CD4-positive, CD25-positive, alpha-beta regulatory T cell (primary cell): ENCODE measurements around the gene RNF5. TPM values are rescaled to one million over a fixed set of nuclear protein-coding genes. Genes with fewer than 3 reads are reported as not detected.

Source experiments
- ATAC-seq, 2 donors: fragments of 150-1000 bp; cut with Tn5 transposase; one replicate each; pipeline ENCODE4 v1.10.0; 2021; ENCODE audit warnings: low read depth in 2 of 2, moderate number of reproducible peaks in 2 of 2, moderate library complexity in 1 of 2
- DNase-seq, 3 donors: peaks; one replicate each; pipeline versions ENCODE4 v3.0.0 to v3.0.0-alpha.2; 2012 to 2022; ENCODE audit warnings: mixed read lengths in 1 of 3
- H3K27ac ChIP-seq: one replicate; pipeline ENCODE4 v1.7.0; 2013; ENCODE audit warnings: mild to moderate bottlenecking, low read length; ENCODE audit not compliant: insufficient read depth, poor library complexity, severe bottlenecking
- H3K27me3 ChIP-seq: one replicate; pipeline ENCODE4 v1.7.0; 2013; ENCODE audit warnings: low read length; ENCODE audit not compliant: control insufficient read depth, insufficient read depth
- H3K36me3 ChIP-seq: one replicate; pipeline ENCODE4 v1.7.0; 2013; ENCODE audit warnings: mild to moderate bottlenecking, low read length, moderate library complexity; ENCODE audit not compliant: control insufficient read depth, insufficient read depth
- H3K4me1 ChIP-seq: 2 replicates; pipeline ENCODE4 v1.7.0; 2013; ENCODE audit warnings: mild to moderate bottlenecking, low read length; ENCODE audit not compliant: insufficient read depth, control insufficient read depth, poor library complexity, severe bottlenecking
- H3K4me3 ChIP-seq: one replicate; pipeline ENCODE4 v1.7.0; 2013; ENCODE audit warnings: low read depth, mild to moderate bottlenecking, low read length, moderate library complexity
- H3K9me3 ChIP-seq, 2 experiments: 1 replicate in 1 of 2; 2 replicates in 1 of 2; pipeline ENCODE4 v1.7.0; 2013; ENCODE audit warnings: low read length in 2 of 2, mild to moderate bottlenecking in 1 of 2, moderate library complexity in 1 of 2; ENCODE audit not compliant: control insufficient read depth in 2 of 2
- H3K27ac Mint-ChIP-seq, 3 donors: one replicate each; pipeline ENCODE4 v1.8.0; 2020 to 2022; ENCODE audit warnings: mild to moderate bottlenecking in 3 of 3, mixed read lengths in 3 of 3, moderate library complexity in 2 of 3
- H3K27me3 Mint-ChIP-seq: one replicate; pipeline ENCODE4 v1.8.0; 2022; ENCODE audit warnings: mild to moderate bottlenecking, mixed read lengths
- H3K36me3 Mint-ChIP-seq: one replicate; pipeline ENCODE4 v1.8.0; 2020; ENCODE audit warnings: mixed read lengths
- H3K4me1 Mint-ChIP-seq, 4 donors: one replicate each; pipeline ENCODE4 v1.8.0; 2020 to 2022; ENCODE audit warnings: mixed read lengths in 4 of 4, mild to moderate bottlenecking in 1 of 4
- H3K4me3 Mint-ChIP-seq, 4 donors: one replicate each; pipeline ENCODE4 v1.8.0; 2020 to 2022; ENCODE audit warnings: mild to moderate bottlenecking in 4 of 4, mixed read lengths in 4 of 4, moderate library complexity in 3 of 4
- H3K9me3 Mint-ChIP-seq, 7 donors: one replicate each; pipeline ENCODE4 v1.8.0; 2020 to 2022; ENCODE audit warnings: mixed read lengths in 7 of 7, mild to moderate bottlenecking in 3 of 7, moderate library complexity in 2 of 7
- polyA plus RNA-seq, 4 donors: library from polyadenylated mRNA; unstranded; fragments of 300-500 nt; fragmentation: Illumina TruSeq; gene quantifications; one replicate each; pipeline ENCODE4 v1.2.3, GENCODE V29; 2021
- total RNA-seq: library from RNA; stranded (reverse); gene quantifications from one replicate; pipeline ENCODE4 v1.2.3, GENCODE V29; 2022

The RNF5 gene
- total and polyA plus RNA-seq, 5 donors from 2014 or later: 30.0 to 135 (median 127) TPM

DNA sequence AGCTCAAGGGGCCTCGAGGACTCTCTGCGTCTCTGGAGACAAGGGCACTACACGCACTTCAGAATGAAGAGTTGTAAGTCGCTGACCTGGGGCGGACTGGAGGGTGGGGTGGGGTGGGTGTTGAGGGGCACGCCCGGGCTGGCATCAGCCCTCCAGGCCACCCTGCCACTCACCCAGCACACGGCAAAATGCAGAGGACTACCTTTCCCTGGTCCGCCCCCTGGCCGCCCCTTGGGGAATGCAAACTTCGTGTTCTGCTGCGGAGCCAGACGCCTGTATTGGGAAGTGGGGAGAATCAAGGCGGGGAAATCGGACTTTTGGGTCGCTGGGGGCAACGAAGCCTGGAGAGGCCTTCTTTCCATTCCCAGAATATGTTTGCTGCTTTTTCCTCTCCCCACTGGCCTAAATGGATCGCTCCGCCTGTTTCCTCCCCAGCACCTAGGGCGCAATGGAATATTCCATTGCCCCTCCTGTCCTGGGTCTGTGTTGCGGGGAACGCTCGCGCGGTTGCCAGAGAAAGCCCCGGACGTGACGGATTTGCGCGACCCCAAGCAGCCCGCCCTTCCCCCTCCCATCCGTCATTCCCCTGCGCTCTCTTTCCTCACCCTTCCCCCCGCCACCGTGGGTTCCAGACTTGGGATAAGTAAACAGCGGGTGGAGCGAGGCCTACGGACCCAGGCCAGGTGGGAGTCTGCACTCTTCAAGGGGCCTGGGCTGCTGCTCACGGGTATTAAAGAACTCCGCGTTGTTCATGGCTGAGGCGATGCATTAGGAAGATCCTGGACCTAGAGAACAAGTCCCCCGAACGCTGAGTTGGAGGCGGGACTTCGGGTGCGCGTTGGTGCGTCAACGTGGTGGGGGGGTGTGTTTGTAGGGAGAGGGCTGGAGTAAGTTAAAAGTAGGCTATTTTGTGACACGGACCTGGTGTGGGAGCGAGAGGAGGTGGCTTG, 24.4 kb upstream of the RNF5 start, which contains the start of gene PPT2:
Gene PPT2 (plus strand): TSS at position 578 of the 950 bp plus-strand sequence. CDS start 454 bp downstream, outside the sequence.
- Histone ChIP-seq H3K4me1 (peaks cover 20% of the 10 kb centered on the region), H3K36me3 (peaks cover 7% of the 10 kb centered on the region), H3K4me3 (peak within 1 kb of the TSS; percentile 77), H3K9me3 (no peaks in the 10 kb centered on the region), H3K27me3 (peaks cover 2% of the 10 kb centered on the region), H3K27ac (peak within 1 kb of the TSS; percentile 62)
- H3K36me3 Mint-ChIP-seq: peaks cover 14% of the 10 kb centered on the region
- peaks cover 32% of the 10 kb centered on the region for H3K27me3 Mint-ChIP-seq
- H3K4me3 Mint-ChIP-seq: peak within 1 kb of the TSS; percentile 91 to 98 (median 94)
- H3K27ac Mint-ChIP-seq: peak within 1 kb of the TSS; percentile 91 to 93 (median 92)
- peak; percentile 48 to 54 for ATAC-seq
- peaks cover 0 to 3% (median 0%) of the 10 kb centered on the region in 7 donors for H3K9me3 Mint-ChIP-seq
- peak; percentile 53 to 85 (median 58) for DNase-seq
- H3K4me1 Mint-ChIP-seq: peaks cover 0 to 62% (median 26%) of the 10 kb centered on the region in 4 donors

DNA sequence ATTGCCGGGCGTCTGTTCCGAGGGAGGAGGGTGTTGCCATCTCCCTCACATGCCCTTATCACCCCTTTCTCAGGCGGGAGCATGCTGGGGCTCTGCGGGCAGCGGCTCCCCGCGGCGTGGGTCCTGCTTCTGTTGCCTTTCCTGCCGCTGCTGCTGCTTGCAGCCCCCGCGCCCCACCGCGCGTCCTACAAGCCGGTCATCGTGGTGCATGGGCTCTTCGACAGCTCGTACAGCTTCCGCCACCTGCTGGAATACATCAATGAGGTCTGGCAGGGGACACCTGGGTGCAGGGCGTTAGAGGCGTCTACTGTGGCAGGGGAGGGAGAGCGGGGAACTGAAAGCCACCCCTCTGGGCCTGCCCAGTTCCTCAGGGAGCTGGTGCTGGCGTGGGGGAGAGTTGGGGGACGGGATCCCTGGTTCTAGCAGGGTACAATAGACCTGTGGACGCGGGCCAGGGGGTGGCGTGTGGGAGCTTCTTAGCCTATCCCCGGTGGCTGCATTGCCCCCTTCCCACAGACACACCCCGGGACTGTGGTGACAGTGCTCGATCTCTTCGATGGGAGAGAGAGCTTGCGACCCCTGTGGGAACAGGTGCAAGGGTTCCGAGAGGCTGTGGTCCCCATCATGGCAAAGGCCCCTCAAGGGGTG, 23.6 kb upstream of the RNF5 start:
- Mint-ChIP-seq H3K9me3 (peaks cover 0 to 3% (median 0%) of the 10 kb centered on the region in 7 donors), H3K4me1 (peaks cover 0 to 56% (median 24%) of the 10 kb centered on the region in 4 donors), H3K27me3 (peaks cover 27% of the 10 kb centered on the region), H3K27ac (peak overlapping the region; percentile 91 to 93 (median 92)), H3K4me3 (peak overlapping the region; percentile 91 to 98 (median 94)), H3K36me3 (peaks cover 17% of the 10 kb centered on the region)
- peak overlapping the region; percentile 77 for H3K4me3 ChIP-seq
- peaks cover 20% of the 10 kb centered on the region for H3K4me1 ChIP-seq
- peaks cover 7% of the 10 kb centered on the region for H3K36me3 ChIP-seq
- no peaks in the 10 kb centered on the region for H3K9me3 ChIP-seq
- ATAC-seq: peak; percentile 82 to 83
- H3K27ac ChIP-seq: peak overlapping the region; percentile 62
- H3K27me3 ChIP-seq: peaks cover 2% of the 10 kb centered on the region
- peak; percentile 51 to 80 (median 73) for DNase-seq

DNA sequence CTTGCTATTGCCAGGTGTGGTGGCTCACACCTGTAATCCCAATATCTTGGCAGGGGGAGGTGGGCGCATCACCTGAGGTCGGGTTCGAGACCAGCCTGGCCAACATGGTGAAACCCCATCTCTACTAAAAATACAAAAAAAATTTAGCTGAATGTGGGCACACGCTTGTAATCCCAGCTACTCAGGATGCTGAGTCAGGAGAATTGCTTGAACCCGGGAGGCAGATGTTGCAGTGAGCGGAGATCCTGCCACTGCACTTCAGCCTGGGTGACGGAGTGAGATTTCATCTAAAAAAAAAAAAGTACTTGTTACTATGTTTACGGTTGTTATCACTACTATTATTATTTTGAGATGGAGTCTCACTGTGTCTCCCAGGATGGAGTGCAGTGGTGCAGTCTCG, 21.3 kb upstream of the RNF5 start:
- ATAC-seq (no peak), DNase-seq (no peak)
- H3K27ac ChIP-seq: no peak overlapping the region
- H3K4me1 ChIP-seq: peaks cover 20% of the 10 kb centered on the region
- H3K9me3 Mint-ChIP-seq: peaks cover 0 to 1% (median 0%) of the 10 kb centered on the region in 7 donors
- H3K36me3 Mint-ChIP-seq: peaks cover 17% of the 10 kb centered on the region
- H3K4me1 Mint-ChIP-seq: peaks cover 0 to 41% (median 21%) of the 10 kb centered on the region in 4 donors
- no peak overlapping the region for H3K4me3 ChIP-seq
- peaks cover 13% of the 10 kb centered on the region for H3K27me3 Mint-ChIP-seq
- peaks cover 7% of the 10 kb centered on the region for H3K36me3 ChIP-seq
- no peaks in the 10 kb centered on the region for H3K27me3 ChIP-seq
- no peak overlapping the region for H3K27ac Mint-ChIP-seq
- H3K9me3 ChIP-seq: no peaks in the 10 kb centered on the region
- no peak overlapping the region for H3K4me3 Mint-ChIP-seq

DNA sequence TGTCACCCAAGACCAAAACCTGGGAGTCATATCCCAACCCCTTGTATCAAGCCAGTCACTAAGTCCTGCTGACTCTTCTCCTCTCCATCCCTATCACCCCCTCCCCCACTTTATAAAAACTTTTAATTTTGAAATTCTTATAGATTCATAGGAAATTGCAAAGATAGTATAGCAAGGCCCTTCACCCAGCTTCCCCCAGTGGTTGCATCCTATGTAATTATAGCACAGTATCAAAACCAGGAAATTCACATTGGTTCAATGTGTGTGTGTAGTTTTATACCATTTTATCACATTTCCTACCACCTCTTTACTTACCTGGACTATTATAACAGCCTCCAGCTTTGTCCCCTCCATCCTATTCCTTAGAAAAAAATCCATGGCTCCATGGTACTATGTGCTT, 20.2 kb upstream of the RNF5 start:
- peaks cover 0 to 31% (median 12%) of the 10 kb centered on the region in 4 donors for H3K4me1 Mint-ChIP-seq
- no peaks in the 10 kb centered on the region for H3K9me3 ChIP-seq

DNA sequence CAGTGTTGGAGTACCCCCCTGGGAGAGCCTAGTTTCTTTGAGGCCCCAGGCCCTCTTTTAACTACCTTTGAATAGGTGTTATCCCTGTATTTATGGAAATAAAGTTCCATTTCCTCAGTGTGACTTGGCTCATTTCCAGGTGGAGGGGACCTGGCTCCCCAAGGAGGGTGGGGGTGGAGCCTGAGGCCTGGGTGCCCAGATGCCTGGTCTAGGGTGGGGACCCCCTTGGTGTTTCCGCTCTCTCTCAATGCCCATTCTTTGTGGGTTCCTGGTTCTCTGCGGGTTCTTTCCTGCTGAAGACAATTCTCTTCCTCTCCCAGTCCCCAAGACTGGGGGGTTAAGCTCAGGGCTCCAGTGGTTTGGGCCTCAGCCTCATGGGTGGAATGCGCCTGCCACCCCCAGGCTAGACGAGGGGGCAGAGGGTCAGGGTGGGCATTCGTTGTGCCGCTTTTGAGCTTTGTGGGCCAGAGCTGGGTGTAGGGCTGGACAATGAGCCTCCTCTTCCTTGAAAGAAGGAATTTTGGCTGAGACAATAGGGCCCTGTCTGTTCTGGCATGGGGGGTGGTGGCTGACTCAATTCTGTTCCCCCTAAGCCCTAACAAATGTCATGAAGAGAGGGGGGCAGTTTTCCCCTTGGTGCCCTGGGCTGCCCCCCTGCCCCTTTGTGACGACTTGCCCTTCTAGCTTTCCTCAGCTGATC, 14.5 kb upstream of the RNF5 start:
- Mint-ChIP-seq H3K4me3 (no peak overlapping the region), H3K27ac (no peak overlapping the region), H3K4me1 (peaks cover 0 to 3% (median under 1%) of the 10 kb centered on the region in 4 donors), H3K9me3 (no peaks in the 10 kb centered on the region), H3K36me3 (peaks cover 24% of the 10 kb centered on the region), H3K27me3 (no peaks in the 10 kb centered on the region)
- peaks cover 4% of the 10 kb centered on the region for H3K36me3 ChIP-seq
- H3K27me3 ChIP-seq: no peaks in the 10 kb centered on the region
- DNase-seq (no peak), ATAC-seq (no peak)
- no peak overlapping the region for H3K27ac ChIP-seq
- H3K4me1 ChIP-seq: no peaks in the 10 kb centered on the region
- H3K9me3 ChIP-seq: no peaks in the 10 kb centered on the region
- no peak overlapping the region for H3K4me3 ChIP-seq

More for the DNA sequence above, 20.2 kb upstream of the RNF5 start:
- no peak for DNase-seq
- Mint-ChIP-seq H3K27me3 (peaks cover under 1% of the 10 kb centered on the region), H3K4me3 (no peak overlapping the region), H3K27ac (no peak overlapping the region), H3K36me3 (peaks cover 19% of the 10 kb centered on the region), H3K9me3 (peaks cover 0 to 1% (median 0%) of the 10 kb centered on the region in 7 donors)
- H3K27ac ChIP-seq: no peak overlapping the region
- no peak for ATAC-seq
- H3K36me3 ChIP-seq: peaks cover 7% of the 10 kb centered on the region
- no peak overlapping the region for H3K4me3 ChIP-seq
- H3K4me1 ChIP-seq: peaks cover 20% of the 10 kb centered on the region
- no peaks in the 10 kb centered on the region for H3K27me3 ChIP-seq

DNA sequence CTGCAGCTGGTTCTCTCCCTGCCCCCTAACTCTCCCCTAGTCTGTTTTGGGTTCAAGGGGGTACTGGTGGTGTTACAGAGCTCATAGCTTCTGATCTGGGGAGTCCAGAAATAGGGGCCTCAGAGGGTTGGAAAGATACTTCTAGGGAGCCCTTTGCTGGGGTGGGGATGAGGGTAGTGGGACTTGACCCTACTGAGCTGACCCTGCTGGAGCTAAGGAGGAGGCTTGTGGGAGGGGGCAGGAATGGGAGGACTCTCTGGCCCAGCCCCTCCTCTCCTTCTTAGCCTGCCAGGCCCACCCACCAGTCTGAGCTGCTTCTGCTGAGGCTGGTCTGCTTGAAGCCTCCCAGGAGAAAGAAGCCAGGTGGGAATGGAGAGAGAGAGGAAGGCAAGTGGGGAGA, 13.9 kb upstream of the RNF5 start, which contains the start of gene EGFL8:
Gene EGFL8 (plus strand): TSS at position 301 of the 400 bp plus-strand sequence. CDS start 1,571 bp downstream, outside the sequence.
- Mint-ChIP-seq H3K4me3 (no peak within 1 kb of the TSS), H3K27ac (peak within 1 kb of the TSS in 1 of 3 donors; percentile 80), H3K36me3 (peaks cover 26% of the 10 kb centered on the region), H3K9me3 (no peaks in the 10 kb centered on the region), H3K4me1 (peaks cover 0 to 5% (median under 1%) of the 10 kb centered on the region in 4 donors), H3K27me3 (no peaks in the 10 kb centered on the region)
- DNase-seq (no peak), ATAC-seq (no peak)
- H3K36me3 ChIP-seq: peaks cover 4% of the 10 kb centered on the region
- no peak within 1 kb of the TSS for H3K27ac ChIP-seq
- H3K4me3 ChIP-seq: no peak within 1 kb of the TSS
- H3K4me1 ChIP-seq: no peaks in the 10 kb centered on the region
- no peaks in the 10 kb centered on the region for H3K27me3 ChIP-seq
- no peaks in the 10 kb centered on the region for H3K9me3 ChIP-seq

DNA sequence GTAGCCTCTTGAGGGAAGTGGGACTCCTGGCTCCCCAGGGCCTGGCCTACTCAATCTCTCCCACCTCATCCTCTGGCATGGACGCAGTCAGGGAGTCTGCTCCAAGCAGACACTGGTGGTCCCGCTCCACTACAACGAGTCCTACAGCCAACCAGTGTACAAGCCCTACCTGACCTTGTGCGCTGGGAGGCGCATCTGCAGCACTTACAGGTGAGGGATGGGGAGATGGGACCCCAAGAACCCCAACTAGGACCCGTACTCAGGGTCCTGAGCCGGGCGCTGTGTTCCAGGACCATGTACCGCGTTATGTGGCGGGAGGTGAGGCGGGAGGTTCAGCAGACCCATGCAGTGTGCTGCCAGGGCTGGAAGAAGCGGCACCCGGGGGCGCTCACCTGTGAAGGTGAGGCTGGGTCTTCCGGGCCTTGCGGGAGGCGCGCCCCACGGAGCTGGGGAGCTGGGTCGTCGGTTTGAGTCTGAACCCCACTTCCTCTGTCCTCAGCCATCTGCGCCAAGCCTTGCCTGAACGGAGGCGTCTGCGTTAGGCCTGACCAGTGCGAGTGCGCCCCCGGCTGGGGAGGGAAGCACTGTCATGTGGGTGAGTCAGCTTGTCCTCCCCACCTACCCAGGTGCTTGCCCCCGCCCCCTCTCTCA, 11.7 kb upstream of the RNF5 start:
- H3K4me3 Mint-ChIP-seq: no peak overlapping the region
- H3K4me3 ChIP-seq: no peak overlapping the region
- H3K36me3 Mint-ChIP-seq: peaks cover 39% of the 10 kb centered on the region
- DNase-seq: no peak
- no peaks in the 10 kb centered on the region for H3K9me3 Mint-ChIP-seq
- no peak overlapping the region for H3K27ac ChIP-seq
- no peaks in the 10 kb centered on the region for H3K27me3 ChIP-seq
- no peaks in the 10 kb centered on the region for H3K27me3 Mint-ChIP-seq
- H3K4me1 Mint-ChIP-seq: peaks cover 0 to 16% (median under 1%) of the 10 kb centered on the region in 4 donors
- no peaks in the 10 kb centered on the region for H3K9me3 ChIP-seq
- H3K4me1 ChIP-seq: no peaks in the 10 kb centered on the region
- H3K36me3 ChIP-seq: peaks cover 16% of the 10 kb centered on the region
- ATAC-seq: no peak
- no peak overlapping the region for H3K27ac Mint-ChIP-seq
